ENCODE results near the gene TMEM51.

GRCh38 chr1:15256584-15256983, 103.0 kb downstream of the TMEM51 start:
- TF ChIP-seq CTCF (conservative IDR thresholded peaks at IDR 0.05 in 1 of 2, IDR thresholded peaks at IDR 0.05 in 1 of 2; ENCODE audit: extremely low read depth in 1 of 2, insufficient read depth in 1 of 2, low read depth in 1 of 2, low read length in 2 of 2) (no peak), EZH2 (IDR thresholded peaks at IDR 0.05; ENCODE audit: borderline replicate concordance, low read length) (no peak)

Data from mammary epithelial cell (primary cell).